HG03135 (cell line): ENCODE measurements around the gene RGS3.

Experiments used
- ATAC-seq: cut with Tn5 transposase; IDR thresholded peaks from one replicate; pipeline ENCODE4 v1.9.1; 2021; ENCODE audit warnings: mild to moderate bottlenecking, moderate library complexity; ENCODE audit not compliant: unreplicated experiment

RGS3 gene

GRCh38 chr9:113614843-113615648 is 151.5 kb downstream of the RGS3 start:
- ATAC-seq = no peak

GRCh38 chr9:113616116-113616515 is 152.6 kb downstream of the RGS3 start:
- ATAC-seq = no peak

- no peak for ATAC-seq
Measured at GRCh38 chr9:113616621-113617496, 153.3 kb downstream of the RGS3 start.

- ATAC-seq = no peak
Measured at GRCh38 chr9:113617550-113617949, 154.0 kb downstream of the RGS3 start.

GRCh38 chr9:113618836-113619490 is 155.4 kb downstream of the RGS3 start:
- ATAC-seq = no peak

- no peak for ATAC-seq
Measured at GRCh38 chr9:113619491-113620376, 156.2 kb downstream of the RGS3 start.

- ATAC-seq = no peak
Measured at GRCh38 chr9:113620377-113621161, 157.0 kb downstream of the RGS3 start.

GRCh38 chr9:113621309-113621791 is 157.8 kb downstream of the RGS3 start:
- ATAC-seq = no peak

GRCh38 chr9:113621980-113622379 is 158.5 kb downstream of the RGS3 start:
- no peak for ATAC-seq

GRCh38 chr9:113622600-113623400 is 159.3 kb downstream of the RGS3 start:
- ATAC-seq = peak; percentile 82

- no peak for ATAC-seq
Measured at GRCh38 chr9:113623851-113624485, 160.4 kb downstream of the RGS3 start.

GRCh38 chr9:113624721-113625120 is 161.2 kb downstream of the RGS3 start:
- ATAC-seq = no peak

GRCh38 chr9:113625486-113625885 is 162.0 kb downstream of the RGS3 start:
- no peak for ATAC-seq

- ATAC-seq = no peak
Measured at GRCh38 chr9:113626735-113627495, 163.4 kb downstream of the RGS3 start.

- ATAC-seq = no peak
Measured at GRCh38 chr9:113628621-113629020, 165.1 kb downstream of the RGS3 start.

GRCh38 chr9:113630386-113631136 is 167.0 kb downstream of the RGS3 start:
- ATAC-seq = no peak
